ENCODE measurements around the gene UNK. TPM values are rescaled to one million over a fixed set of nuclear protein-coding genes. Genes with fewer than 3 reads are reported as not detected.

The UNK gene
- total and polyA plus RNA-seq, 4 donors, result 4.0 to 16.4 (median 8.9) TPM

GRCh38 chr17:75832164-75832651, 47.6 kb downstream of the UNK start:
- TF ChIP-seq NR2F2 (IDR thresholded peaks at IDR 0.05) (no peak), REST (IDR thresholded peaks at IDR 0.05) (no peak), EGR1 (IDR thresholded peaks at IDR 0.05; ENCODE audit: low read depth in 2 of 2) (no peak), FOXA2 (IDR thresholded peaks at IDR 0.05) (no peak), GABPA (IDR thresholded peaks at IDR 0.05 in 1 of 2, conservative IDR thresholded peaks at IDR 0.05 in 1 of 2) (no peak), HNF4G (IDR thresholded peaks at IDR 0.05) (no peak)
- Histone ChIP-seq H3K9me3 (ENCODE audit: control insufficient read depth in 4 of 4, low read length in 3 of 4) (no peaks in the 10 kb centered on the region), H3K27me3 (ENCODE audit: control insufficient read depth in 4 of 4, insufficient read depth in 4 of 4, low read length in 3 of 4) (no peaks in the 10 kb centered on the region), H3K4me1 (ENCODE audit: control insufficient read depth in 4 of 4, insufficient read depth in 4 of 4, low read length in 3 of 4) (peaks cover 0 to 12% (median 4%) of the 10 kb centered on the region in 4 donors), H3K36me3 (ENCODE audit: control insufficient read depth in 4 of 4, insufficient read depth in 3 of 4, low read depth in 1 of 4, low read length in 3 of 4) (peaks cover 6 to 34% (median 11%) of the 10 kb centered on the region in 4 donors), H3K9ac (ENCODE audit: low read depth in 1 of 2, low read length in 2 of 2) (no peak overlapping the region), H3K27ac (ENCODE audit: low read depth in 1 of 2, low read length in 2 of 2) (peak overlapping the region; percentile 19 to 44), H3K4me3 (ENCODE audit: low read depth in 1 of 3, low read length in 3 of 3) (no peak overlapping the region)
- no peak for DNase-seq (ENCODE audit: low spot score)
- WGBS, result 80% methylated on average over 10 of the region's 10 CpGs

GRCh38 chr17:75832652-75833400, 48.2 kb downstream of the UNK start:
- no peak for TF ChIP-seq FOXA2 (IDR thresholded peaks at IDR 0.05)
- TF ChIP-seq TAF1 (conservative IDR thresholded peaks at IDR 0.05), result no peak
- TF ChIP-seq SP1 (IDR thresholded peaks at IDR 0.05), result no peak
- TF ChIP-seq EGR1 (IDR thresholded peaks at IDR 0.05; ENCODE audit: low read depth in 2 of 2), result no peak
- TF ChIP-seq REST (IDR thresholded peaks at IDR 0.05), result no peak
- no peak for TF ChIP-seq ATF3 (IDR thresholded peaks at IDR 0.05)
- TF ChIP-seq, protein P1, sequence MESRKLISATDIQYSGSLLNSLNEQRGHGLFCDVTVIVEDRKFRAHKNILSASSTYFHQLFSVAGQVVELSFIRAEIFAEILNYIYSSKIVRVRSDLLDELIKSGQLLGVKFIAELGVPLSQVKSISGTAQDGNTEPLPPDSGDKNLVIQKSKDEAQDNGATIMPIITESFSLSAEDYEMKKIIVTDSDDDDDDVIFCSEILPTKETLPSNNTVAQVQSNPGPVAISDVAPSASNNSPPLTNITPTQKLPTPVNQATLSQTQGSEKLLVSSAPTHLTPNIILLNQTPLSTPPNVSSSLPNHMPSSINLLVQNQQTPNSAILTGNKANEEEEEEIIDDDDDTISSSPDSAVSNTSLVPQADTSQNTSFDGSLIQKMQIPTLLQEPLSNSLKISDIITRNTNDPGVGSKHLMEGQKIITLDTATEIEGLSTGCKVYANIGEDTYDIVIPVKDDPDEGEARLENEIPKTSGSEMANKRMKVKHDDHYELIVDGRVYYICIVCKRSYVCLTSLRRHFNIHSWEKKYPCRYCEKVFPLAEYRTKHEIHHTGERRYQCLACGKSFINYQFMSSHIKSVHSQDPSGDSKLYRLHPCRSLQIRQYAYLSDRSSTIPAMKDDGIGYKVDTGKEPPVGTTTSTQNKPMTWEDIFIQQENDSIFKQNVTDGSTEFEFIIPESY (IDR thresholded peaks at IDR 0.05), result no peak
- TF ChIP-seq YY1 (IDR thresholded peaks at IDR 0.05), result no peak
- TF ChIP-seq, protein P2, sequence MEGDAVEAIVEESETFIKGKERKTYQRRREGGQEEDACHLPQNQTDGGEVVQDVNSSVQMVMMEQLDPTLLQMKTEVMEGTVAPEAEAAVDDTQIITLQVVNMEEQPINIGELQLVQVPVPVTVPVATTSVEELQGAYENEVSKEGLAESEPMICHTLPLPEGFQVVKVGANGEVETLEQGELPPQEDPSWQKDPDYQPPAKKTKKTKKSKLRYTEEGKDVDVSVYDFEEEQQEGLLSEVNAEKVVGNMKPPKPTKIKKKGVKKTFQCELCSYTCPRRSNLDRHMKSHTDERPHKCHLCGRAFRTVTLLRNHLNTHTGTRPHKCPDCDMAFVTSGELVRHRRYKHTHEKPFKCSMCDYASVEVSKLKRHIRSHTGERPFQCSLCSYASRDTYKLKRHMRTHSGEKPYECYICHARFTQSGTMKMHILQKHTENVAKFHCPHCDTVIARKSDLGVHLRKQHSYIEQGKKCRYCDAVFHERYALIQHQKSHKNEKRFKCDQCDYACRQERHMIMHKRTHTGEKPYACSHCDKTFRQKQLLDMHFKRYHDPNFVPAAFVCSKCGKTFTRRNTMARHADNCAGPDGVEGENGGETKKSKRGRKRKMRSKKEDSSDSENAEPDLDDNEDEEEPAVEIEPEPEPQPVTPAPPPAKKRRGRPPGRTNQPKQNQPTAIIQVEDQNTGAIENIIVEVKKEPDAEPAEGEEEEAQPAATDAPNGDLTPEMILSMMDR (IDR thresholded peaks at IDR 0.05; ENCODE audit: low read depth, low read length, missing input control), result no peak
- TF ChIP-seq RXRA (IDR thresholded peaks at IDR 0.05), result no peak
- TF ChIP-seq HNF4A (conservative IDR thresholded peaks at IDR 0.05), result no peak
- TF ChIP-seq, protein P3, sequence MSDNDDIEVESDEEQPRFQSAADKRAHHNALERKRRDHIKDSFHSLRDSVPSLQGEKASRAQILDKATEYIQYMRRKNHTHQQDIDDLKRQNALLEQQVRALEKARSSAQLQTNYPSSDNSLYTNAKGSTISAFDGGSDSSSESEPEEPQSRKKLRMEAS (IDR thresholded peaks at IDR 0.05), result no peak
- no peak for TF ChIP-seq GABPA (IDR thresholded peaks at IDR 0.05 in 1 of 2, conservative IDR thresholded peaks at IDR 0.05 in 1 of 2)
- TF ChIP-seq NR2F2 (IDR thresholded peaks at IDR 0.05), result no peak
- TF ChIP-seq FOXA1 (IDR thresholded peaks at IDR 0.05), result no peak
- no peak for TF ChIP-seq HNF4G (IDR thresholded peaks at IDR 0.05)
- TF ChIP-seq JUND (IDR thresholded peaks at IDR 0.05), result no peak
- no peak for DNase-seq (ENCODE audit: low spot score)
- Histone ChIP-seq H3K27ac (ENCODE audit: low read depth in 1 of 2, low read length in 2 of 2) (peak overlapping the region; percentile 19 to 44), H3K4me1 (ENCODE audit: control insufficient read depth in 4 of 4, insufficient read depth in 4 of 4, low read length in 3 of 4) (peaks cover 0 to 6% (median 1%) of the 10 kb centered on the region in 4 donors), H3K9ac (ENCODE audit: low read depth in 1 of 2, low read length in 2 of 2) (no peak overlapping the region), H3K36me3 (ENCODE audit: control insufficient read depth in 4 of 4, insufficient read depth in 3 of 4, low read depth in 1 of 4, low read length in 3 of 4) (peaks cover 8 to 37% (median 11%) of the 10 kb centered on the region in 4 donors), H3K9me3 (ENCODE audit: control insufficient read depth in 4 of 4, low read length in 3 of 4) (no peaks in the 10 kb centered on the region), H3K27me3 (ENCODE audit: control insufficient read depth in 4 of 4, insufficient read depth in 4 of 4, low read length in 3 of 4) (no peaks in the 10 kb centered on the region), H3K4me3 (ENCODE audit: low read depth in 1 of 3, low read length in 3 of 3) (no peak overlapping the region)
- 74% methylated on average over 20 of the region's 20 CpGs for WGBS
